HEK293 (cell line): ENCODE data around the gene C19orf25.

Experiments
- ATF2 ChIP-seq: fragments of 450-650 bp; formaldehyde crosslinking; IDR thresholded peaks from 2 replicates; pipeline ENCODE4 v1.5.1; 2016; ENCODE audit warnings: missing biosample characterization, missing genetic modification characterization, low read depth
- REPIN1 ChIP-seq: fragments of 450-650 bp; formaldehyde crosslinking; IDR thresholded peaks from 2 replicates; pipeline ENCODE4 v1.5.1; 2017; ENCODE audit warnings: missing biosample characterization, missing genetic modification characterization, low read depth
- SALL2 ChIP-seq: fragments of 450-650 bp; formaldehyde crosslinking; IDR thresholded peaks from 2 replicates; pipeline ENCODE4 v1.5.0; 2017; ENCODE audit warnings: missing biosample characterization, mild to moderate bottlenecking, missing genetic modification characterization, borderline replicate concordance
- SETDB1 ChIP-seq: IDR thresholded peaks from one replicate; pipeline ENCODE4 v1.6.1; 2017; ENCODE audit warnings: mild to moderate bottlenecking, low read length, moderate library complexity, mixed read lengths; ENCODE audit not compliant: insufficient read length
- SP7 ChIP-seq: fragments of 450-650 bp; formaldehyde crosslinking; IDR thresholded peaks from 2 replicates; pipeline ENCODE4 v1.5.1; 2016; ENCODE audit warnings: missing biosample characterization, missing genetic modification characterization
- ZBTB11 ChIP-seq: fragments of 450-650 bp; formaldehyde crosslinking; conservative IDR thresholded peaks from 2 replicates; pipeline ENCODE4 v1.5.1; 2016; ENCODE audit warnings: low read depth, missing biosample characterization, missing genetic modification characterization
- ZBTB44 ChIP-seq: fragments of 450-650 bp; IDR thresholded peaks from 2 replicates; pipeline ENCODE4 v1.5.1; 2018; ENCODE audit warnings: missing biosample characterization, mild to moderate bottlenecking, missing genetic modification characterization
- ZBTB48 ChIP-seq: fragments of 450-650 bp; formaldehyde crosslinking; IDR thresholded peaks from 2 replicates; pipeline ENCODE4 v1.5.1; 2016; ENCODE audit warnings: missing biosample characterization, missing genetic modification characterization
- ZNF140 ChIP-seq: fragments of 450-650 bp; formaldehyde crosslinking; IDR thresholded peaks from 2 replicates; pipeline ENCODE4 v1.5.1; 2016; ENCODE audit warnings: missing biosample characterization, missing genetic modification characterization
- ZNF24 ChIP-seq: fragments of 450-650 bp; formaldehyde crosslinking; IDR thresholded peaks from 2 replicates; pipeline ENCODE4 v1.5.1; 2016; ENCODE audit warnings: missing biosample characterization, missing genetic modification characterization
- ZNF26 ChIP-seq: fragments of 450-650 bp; formaldehyde crosslinking; IDR thresholded peaks from 2 replicates; pipeline ENCODE4 v1.5.1; 2016; ENCODE audit warnings: missing biosample characterization, missing genetic modification characterization
- ZNF274 ChIP-seq, 2 experiments: fragments of 200-500 bp in 1 of 2; fragments of 450-650 bp in 1 of 2; sonication (Bioruptor generic) in 1 of 2; formaldehyde crosslinking in 1 of 2; IDR thresholded peaks; 2 replicates each; pipeline versions ENCODE4 v1.5.1 to v1.6.1; 2014 to 2016; ENCODE audit warnings: borderline replicate concordance in 1 of 2, inconsistent platforms in 1 of 2, low read length in 1 of 2, missing biosample characterization in 1 of 2, missing genetic modification characterization in 1 of 2
- ZNF292 ChIP-seq: fragments of 450-650 bp; formaldehyde crosslinking; IDR thresholded peaks from 2 replicates; pipeline ENCODE4 v1.5.1; 2016; ENCODE audit warnings: low read depth, missing biosample characterization, missing genetic modification characterization, borderline replicate concordance
- ZNF398 ChIP-seq: fragments of 450-650 bp; formaldehyde crosslinking; IDR thresholded peaks from 2 replicates; pipeline ENCODE4 v1.5.1; 2017; ENCODE audit warnings: missing biosample characterization, missing genetic modification characterization
- ZNF48 ChIP-seq: fragments of 450-650 bp; formaldehyde crosslinking; IDR thresholded peaks from 2 replicates; pipeline ENCODE4 v1.5.1; 2016; ENCODE audit warnings: missing biosample characterization, missing genetic modification characterization
- ZNF513 ChIP-seq: fragments of 450-650 bp; IDR thresholded peaks from 2 replicates; pipeline ENCODE4 v1.5.1; 2018; ENCODE audit warnings: missing biosample characterization, missing genetic modification characterization
- ZNF514 ChIP-seq: fragments of 450-650 bp; formaldehyde crosslinking; IDR thresholded peaks from 2 replicates; pipeline ENCODE4 v1.5.1; 2016; ENCODE audit warnings: missing biosample characterization, missing genetic modification characterization
- ZNF654 ChIP-seq: fragments of 450-650 bp; formaldehyde crosslinking; IDR thresholded peaks from 2 replicates; pipeline ENCODE4 v1.5.1; 2016; ENCODE audit warnings: low read depth, missing biosample characterization, missing genetic modification characterization
- ZNF660 ChIP-seq: fragments of 450-650 bp; IDR thresholded peaks from 2 replicates; pipeline ENCODE4 v1.5.1; 2018; ENCODE audit warnings: missing biosample characterization, mild to moderate bottlenecking, missing genetic modification characterization
- ZNF677 ChIP-seq: fragments of 450-650 bp; IDR thresholded peaks from 2 replicates; pipeline ENCODE4 v1.5.0; 2018; ENCODE audit warnings: missing biosample characterization, mild to moderate bottlenecking, missing genetic modification characterization, moderate library complexity
- ZNF692 ChIP-seq: fragments of 450-650 bp; formaldehyde crosslinking; IDR thresholded peaks from 2 replicates; pipeline ENCODE4 v1.5.1; 2016; ENCODE audit warnings: missing biosample characterization, missing genetic modification characterization
- ZNF776 ChIP-seq: fragments of 450-650 bp; formaldehyde crosslinking; IDR thresholded peaks from 2 replicates; pipeline ENCODE4 v1.5.0; 2017; ENCODE audit warnings: missing biosample characterization, missing genetic modification characterization, borderline replicate concordance
- ZNF777 ChIP-seq: fragments of 450-650 bp; formaldehyde crosslinking; IDR thresholded peaks from 2 replicates; pipeline ENCODE4 v1.5.1; 2017; ENCODE audit warnings: missing biosample characterization, missing genetic modification characterization, borderline replicate concordance
- ZNF785 ChIP-seq: fragments of 450-650 bp; formaldehyde crosslinking; IDR thresholded peaks from 2 replicates; pipeline ENCODE4 v1.5.1; 2016; ENCODE audit warnings: missing biosample characterization, missing genetic modification characterization
- ZNF830 ChIP-seq: fragments of 450-650 bp; IDR thresholded peaks from 2 replicates; pipeline ENCODE4 v1.5.0; 2018; ENCODE audit warnings: missing biosample characterization, missing genetic modification characterization, low read depth, mild to moderate bottlenecking, moderate library complexity

Gene C19orf25

GRCh38 chr19:1491114-1491848 lies 12.3 kb upstream of the C19orf25 start, which contains the start of gene REEP6 (continued):
- TF ChIP-seq ZNF677 (tag by site-specific recombination): 0 out of 2 replicates have a peak, but pooled peaks have one; percentile 42
- TF ChIP-seq REPIN1 (tag by site-specific recombination): no peak
- no peak for TF ChIP-seq ATF2
- TF ChIP-seq SETDB1: no peak
- TF ChIP-seq ZNF140 (tag by site-specific recombination): no peak
- no peak for TF ChIP-seq ZBTB48
- TF ChIP-seq SP7 (tag by site-specific recombination): 0 out of 2 replicates have a peak, but pooled peaks have one; percentile 22
- TF ChIP-seq ZNF48 (tag by site-specific recombination): no peak
- no peak for TF ChIP-seq ZNF398 (tag by site-specific recombination)
- TF ChIP-seq ZNF654 (tag by site-specific recombination): no peak
- 0 out of 2 replicates have a peak, but pooled peaks have one; percentile 33 for TF ChIP-seq ZNF777 (tag by site-specific recombination)
- no peak for TF ChIP-seq SALL2 (tag by site-specific recombination)
- no peak for TF ChIP-seq ZNF830
- TF ChIP-seq ZNF785 (tag by site-specific recombination): 0 out of 2 replicates have a peak, but pooled peaks have one; percentile 17
- TF ChIP-seq ZNF24 (tag by site-specific recombination): no peak
- no peak for TF ChIP-seq ZNF26
- TF ChIP-seq ZNF776 (tag by site-specific recombination): no peak
- TF ChIP-seq ZNF513 (tag by site-specific recombination): no peak
- TF ChIP-seq ZNF660: 0 out of 2 replicates have a peak, but pooled peaks have one; percentile 28
- no peak for TF ChIP-seq ZNF514 (tag by site-specific recombination)
- no peak for TF ChIP-seq ZNF274 (IDR thresholded peaks at IDR 0.05; ENCODE audit: low read length)
- no peak for TF ChIP-seq ZNF274 (tag by site-specific recombination; IDR thresholded peaks at IDR 0.05; ENCODE audit: borderline replicate concordance)
- peak; percentile 12; the same call in 1 of the 2 replicates for TF ChIP-seq ZNF692 (tag by site-specific recombination)
- TF ChIP-seq ZBTB11: no peak
- TF ChIP-seq ZNF292 (tag by site-specific recombination): no peak
- no peak for TF ChIP-seq ZBTB44 (tag by site-specific recombination)
